CD1c-positive myeloid dendritic cell (primary cell): ENCODE results near the gene PDE3B.
"Not testable (repeated sequence)": the region's sequence is repeated elsewhere in the genome, so short reads cannot be mapped to it uniquely, and the experiment has no call there.

ENCODE experiments used
- DNase-seq: peaks from one replicate; pipeline ENCODE4 v3.0.0-alpha.2; 2016; ENCODE audit errors: extremely low spot score

PDE3B gene

DNA sequence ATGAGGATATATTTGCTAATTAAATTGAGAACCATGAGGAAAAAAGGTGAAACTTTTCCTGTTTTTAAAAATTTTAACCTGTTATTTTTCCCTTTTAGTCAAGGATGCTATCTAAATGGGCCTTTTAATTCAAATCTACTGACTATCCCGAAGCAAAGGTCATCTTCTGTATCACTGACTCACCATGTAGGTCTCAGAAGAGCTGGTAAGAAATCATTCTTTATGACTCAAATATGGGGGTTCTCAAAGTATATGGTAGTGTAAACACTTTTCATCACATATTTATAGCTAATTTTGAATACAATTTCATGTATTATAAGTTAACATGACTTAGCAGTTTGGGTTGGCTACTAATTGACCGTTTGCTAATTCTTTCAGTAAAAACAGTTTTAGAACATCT is 160.2 kb downstream of the PDE3B start:
- DNase-seq, result no peak

DNA sequence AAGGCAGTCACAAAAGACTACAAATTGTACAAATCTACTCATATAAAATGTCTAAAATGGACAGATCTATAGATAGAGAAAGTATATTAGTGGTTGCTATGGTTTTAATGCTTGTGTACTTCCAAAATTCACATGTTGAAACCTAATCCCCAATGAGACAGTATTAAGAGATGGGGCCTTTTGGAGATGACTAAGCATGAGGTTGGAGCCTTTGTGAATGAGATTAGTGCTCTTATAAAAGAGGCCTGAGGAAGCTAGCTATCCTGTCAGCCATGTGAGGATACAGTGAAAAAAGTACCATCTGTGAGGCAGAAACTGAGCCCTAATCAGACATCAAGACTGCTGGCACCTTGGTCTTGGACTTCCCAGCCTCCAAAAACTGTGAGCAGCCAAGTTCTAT is 165.9 kb downstream of the PDE3B start:
- DNase-seq, result no peak

DNA sequence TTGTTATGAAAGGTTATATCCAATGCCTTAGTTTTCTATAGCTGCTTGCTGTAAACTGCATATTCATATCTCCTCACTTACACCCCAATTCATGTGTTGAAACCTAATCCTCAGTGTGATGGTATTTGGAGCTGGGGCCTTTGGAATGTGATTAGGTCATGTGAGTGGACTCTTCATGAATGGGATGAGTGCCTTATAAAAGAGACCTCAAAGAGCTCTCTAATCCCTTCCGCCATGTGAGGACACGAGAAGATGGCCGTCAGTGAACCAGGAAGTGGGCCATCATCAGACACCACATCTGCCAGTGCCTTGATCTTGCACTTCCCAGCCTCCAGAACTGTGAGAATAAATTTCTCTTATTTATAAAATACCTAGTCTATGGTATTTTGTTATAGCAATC is 169.2 kb downstream of the PDE3B start:
- no peak for DNase-seq

DNA sequence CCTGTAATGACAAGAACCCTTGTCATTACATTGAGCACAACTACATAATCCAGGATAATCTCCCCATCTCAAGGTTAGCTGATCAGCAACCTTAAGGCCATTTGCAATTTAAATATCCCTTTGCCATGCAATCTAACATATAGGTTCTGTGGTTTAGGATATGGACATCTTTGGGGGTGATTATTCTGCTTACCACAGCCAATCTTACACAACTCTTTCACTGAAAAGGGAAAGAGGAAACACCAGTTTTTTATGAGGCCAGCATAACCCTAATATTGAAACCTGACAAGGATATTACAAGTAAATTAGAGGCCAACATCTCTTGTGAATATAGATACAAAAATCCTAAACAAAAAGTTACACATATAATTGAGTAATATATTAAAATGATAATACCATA is 169.9 kb downstream of the PDE3B start:
- peak; percentile 15 for DNase-seq

DNA sequence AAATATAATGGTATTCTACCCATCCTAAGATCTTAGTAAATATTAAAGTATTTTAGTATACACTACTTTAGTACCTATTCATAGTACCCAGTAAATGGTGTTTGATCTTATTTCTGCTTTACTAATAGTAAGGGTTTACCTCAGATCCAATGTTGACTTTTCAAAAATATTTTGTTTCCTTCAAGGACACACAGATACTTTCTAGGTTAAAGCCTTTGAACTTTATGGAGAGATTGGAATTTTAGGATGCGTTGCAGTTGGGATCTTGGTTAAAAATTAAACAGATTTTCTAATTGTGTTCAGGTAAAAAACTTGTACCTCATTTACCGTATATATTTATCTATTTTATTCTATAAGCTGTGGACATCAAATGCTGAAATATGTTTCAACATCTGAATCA is 175.2 kb downstream of the PDE3B start:
- DNase-seq, result no peak

DNA sequence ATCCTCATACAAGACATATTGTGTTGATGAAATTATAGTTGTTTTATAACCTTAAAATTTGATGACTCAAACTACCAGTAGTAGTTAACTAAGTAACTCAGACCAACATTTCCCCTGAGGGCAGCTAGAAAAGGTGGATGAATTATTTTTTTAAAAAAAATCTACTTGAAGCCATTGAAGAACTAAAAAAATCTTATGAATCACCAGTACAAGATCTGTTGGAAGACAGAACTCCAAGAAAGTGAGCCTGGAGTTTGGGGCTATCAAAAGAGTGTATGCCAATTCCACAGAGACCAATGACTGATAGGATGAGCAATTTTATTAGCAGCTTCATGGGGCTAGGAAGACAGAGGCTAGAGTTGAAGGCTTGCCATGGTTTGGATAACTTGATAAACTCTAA is 176.0 kb downstream of the PDE3B start:
- DNase-seq, result no peak

DNA sequence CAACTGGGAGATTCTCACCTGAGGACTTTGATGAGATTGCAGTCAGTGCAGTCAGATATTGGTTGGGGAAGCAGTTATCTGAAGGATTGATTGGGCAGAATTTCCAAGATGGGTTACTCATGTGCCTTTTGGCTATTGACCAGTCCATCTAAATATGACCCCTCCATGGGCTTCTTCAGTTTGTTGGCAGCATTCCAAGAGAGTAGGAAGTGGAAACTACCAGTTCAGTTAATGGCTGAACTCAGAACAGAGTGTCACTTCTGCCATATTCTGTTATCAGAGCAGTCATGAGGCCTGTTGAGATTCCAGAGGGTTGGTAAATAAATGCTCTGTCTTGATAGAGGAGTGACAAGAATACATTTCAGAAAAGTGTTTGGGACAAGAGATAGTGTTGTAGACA is 177.4 kb downstream of the PDE3B start:
- no peak for DNase-seq

DNA sequence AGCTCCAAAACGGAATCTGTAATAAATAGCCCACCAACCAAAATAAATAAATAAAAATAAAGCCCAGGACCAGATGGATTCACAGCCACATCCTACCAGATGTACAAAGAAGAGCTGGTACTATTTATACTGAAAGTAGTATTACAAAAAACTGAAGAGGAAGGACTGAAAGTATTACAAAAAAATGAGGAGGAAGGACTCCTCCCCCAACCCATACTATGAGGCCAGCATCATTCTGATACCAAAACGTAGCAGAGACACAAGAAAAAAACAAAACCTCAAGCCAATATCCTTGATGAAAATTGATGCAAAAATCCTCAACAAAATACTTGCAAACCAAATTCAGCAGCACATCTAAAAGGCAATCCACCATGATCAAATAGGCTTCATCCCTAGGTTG is 183.0 kb downstream of the PDE3B start:
- no peak for DNase-seq

DNA sequence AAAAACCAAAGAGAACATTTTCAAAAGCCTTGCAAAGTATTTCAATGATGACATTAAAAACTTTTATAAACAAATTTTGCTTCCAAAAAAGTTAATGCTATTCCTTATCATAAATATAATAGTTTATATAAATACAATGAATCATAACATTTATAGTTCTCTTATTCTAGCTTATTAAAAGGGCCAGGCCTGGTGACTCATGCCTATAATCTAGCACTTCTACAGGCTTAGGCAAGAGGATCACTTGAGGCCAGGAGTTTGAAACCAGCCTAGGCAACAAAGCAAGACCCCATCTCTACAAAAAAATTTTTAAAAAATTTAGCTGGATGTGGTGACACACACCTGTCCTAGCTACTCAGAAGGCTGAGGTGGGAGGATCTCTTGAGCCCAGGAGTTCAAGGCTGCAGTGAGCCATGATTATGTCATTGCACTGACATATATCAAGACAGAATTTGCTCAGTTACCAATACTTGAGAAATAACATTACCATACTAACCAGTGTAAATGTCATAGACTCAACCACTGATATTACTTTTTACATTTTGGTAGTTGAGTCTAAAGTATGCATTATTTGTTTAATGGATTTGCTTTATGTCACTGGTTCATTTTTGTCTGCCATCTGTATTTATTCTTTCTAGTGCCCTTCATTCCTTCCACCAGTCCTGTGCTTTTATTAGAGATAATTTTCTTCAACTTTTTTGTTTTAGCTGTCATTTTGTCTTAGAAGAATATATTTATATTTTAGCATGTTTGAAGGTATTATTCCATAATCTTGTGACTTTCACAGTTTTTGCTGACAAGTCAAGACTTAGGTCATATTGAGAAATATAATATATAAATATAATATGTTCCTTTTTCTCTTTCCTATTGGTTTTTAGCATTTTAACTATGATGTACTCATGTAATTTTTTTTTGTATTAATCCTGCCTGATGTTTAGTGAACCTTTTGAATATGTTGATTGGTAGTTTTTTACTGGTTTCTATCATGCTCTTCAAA is 192.2 kb downstream of the PDE3B start:
- no peak for DNase-seq

DNA sequence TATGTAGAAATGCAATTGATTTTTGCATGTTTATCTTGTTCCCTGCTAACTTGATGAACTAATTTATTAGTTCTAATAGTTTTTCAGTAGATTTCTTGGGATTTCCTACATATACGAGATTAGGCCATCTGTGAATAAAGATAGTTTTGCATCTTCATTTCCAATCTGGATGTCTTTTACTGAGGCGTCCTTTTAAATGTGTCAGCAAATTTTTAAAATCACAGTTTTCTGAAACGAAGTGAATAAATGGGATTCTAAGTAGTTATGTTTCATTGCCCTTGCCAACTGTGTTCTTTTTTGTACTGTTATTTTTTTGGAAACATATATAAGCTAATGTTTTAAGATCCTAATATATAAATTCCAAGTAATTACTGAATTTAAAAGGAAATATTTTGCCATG is 198.4 kb downstream of the PDE3B start:
- DNase-seq, result no peak

DNA sequence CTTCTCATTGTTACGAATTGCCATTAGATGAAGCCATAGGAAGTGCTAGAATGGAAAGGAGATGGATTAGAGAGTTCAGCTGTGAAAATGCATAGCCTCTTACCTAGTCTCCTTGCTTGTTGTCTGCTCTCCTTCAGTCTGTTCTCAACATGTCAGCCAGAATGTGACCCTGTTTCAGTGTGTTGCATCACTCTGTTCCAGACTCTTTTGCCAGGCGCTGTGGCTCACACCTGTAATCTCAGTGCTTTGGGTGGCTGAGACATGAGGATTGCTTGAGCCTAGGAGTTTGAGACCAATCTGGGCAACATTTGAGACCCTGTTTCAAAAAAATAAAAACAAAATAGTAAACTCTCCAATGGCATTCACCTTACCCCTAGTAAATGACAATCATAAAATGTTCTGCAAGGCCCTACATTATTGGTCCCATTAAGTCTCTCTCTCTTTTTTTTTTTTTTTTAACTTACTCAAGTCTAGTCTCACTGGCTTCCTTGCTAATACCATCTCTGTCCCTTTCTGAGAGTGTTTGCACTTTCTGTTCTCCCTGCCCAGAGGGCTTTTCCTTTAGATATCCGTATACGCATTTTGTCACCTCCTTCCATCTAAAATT is 209.1 kb downstream of the PDE3B start:
- no peak for DNase-seq

DNA sequence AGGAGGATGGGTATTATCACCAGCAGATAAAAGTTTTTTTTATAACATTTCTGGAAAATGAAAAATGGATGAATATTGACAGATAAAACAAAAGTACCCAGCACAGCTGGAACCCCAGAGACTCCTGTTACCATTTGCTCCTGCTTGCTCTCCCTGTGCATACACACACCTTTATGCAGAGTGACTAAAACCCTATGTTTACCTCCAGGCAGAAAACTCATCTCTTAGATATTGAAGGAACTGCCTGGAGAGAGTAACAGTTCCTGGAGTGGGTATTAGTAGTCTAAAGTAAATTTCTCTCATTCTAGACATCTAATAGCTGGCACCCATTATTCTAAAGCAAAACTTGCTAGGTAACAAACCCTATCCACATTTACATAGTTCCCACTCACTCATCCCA is 210.5 kb downstream of the PDE3B start:
- no peak for DNase-seq

DNA sequence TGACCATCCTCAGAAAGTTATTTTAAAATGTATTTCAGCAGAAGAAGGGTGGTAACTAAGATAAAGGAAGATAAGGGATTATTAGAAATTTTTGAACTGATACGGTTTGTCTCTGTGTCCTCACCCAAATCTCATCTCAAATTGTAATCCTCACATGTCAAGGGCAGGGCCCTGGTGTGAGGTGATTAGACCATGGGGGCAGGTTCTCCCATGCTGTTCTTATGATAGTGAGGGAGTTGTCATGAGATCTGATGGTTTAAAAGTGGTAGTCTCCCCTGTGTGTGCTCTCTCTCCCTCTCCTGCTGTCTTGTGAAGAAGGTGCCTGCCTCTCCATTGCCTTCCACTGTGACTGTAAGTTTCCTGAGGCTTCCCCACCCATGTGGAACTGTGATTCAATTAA is 212.3 kb downstream of the PDE3B start:
- no peak for DNase-seq

DNA sequence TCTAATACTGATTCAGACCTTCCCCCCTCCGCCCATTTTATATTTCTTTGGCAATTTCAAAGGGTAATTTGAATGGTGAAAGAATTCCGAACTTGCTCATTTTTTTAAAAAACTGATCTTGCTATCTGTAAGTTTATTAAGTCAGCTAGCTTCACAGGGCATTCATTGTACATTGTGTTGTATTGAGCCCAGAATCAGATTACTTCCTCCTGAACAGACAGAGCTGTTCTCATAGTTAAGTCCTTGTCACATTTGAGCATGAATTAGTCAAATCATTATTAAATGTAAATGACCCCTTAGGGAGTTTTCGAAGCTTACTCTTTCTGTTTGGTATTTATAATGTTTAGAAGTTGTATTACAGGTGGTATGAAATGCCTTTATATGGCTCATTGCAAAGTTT is 214.0 kb downstream of the PDE3B start:
- no peak for DNase-seq

DNA sequence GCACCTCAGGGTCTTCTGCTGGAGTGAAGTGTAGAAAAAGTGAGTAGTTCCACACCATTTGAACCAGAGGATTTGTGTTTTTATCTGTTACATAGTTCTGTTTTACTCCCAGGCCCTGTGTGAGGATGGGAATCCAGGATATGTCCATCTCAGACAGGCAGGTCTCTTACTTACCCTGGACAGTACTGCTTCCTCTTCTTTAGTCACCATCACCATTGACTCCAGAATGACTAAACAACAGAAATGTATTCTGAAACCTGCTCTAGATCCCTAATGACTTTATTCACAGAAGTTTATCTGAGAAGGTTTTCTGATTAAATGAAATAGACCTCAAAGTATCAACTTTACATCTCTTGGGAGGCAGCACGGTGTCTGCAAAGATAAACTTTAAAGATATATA is 214.8 kb downstream of the PDE3B start:
- no peak for DNase-seq

DNA sequence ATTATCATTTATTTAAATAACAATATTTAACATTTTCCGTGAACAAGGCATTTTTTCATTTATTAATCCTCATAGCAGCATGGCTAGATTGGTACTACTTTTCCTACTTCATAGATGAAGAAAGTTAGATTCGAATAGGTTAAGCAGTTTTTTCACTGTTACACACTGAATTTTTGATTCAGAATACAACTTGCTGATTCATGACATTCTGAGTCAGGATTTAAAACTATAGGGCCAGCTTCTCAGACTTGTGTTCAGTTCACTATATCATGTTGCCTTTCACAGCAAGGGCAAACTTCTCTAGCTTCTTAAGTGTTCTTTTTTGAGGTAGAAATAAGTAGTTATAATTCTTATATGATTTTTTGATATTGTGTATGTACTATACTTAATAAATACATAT is 216.9 kb downstream of the PDE3B start:
- no peak for DNase-seq

DNA sequence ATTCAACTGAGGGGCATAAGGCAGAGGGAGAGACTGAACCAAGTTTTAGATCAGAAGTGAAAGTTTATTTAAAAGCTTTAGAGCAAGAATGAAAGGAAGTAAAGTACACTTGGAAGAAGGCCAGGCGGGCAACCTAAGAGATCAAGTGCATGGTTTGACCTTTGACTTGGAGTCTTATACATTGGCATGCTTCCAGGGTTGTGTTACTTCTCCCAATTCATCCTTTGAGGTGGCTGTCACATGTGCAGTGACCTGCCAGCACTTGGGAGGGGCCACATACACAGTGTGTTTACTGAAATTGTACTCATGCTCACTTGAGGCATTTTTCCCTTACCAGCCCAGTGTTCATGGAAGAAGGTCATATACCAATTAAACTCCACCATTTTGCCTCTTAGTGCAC is 218.1 kb downstream of the PDE3B start:
- DNase-seq, result no peak

DNA sequence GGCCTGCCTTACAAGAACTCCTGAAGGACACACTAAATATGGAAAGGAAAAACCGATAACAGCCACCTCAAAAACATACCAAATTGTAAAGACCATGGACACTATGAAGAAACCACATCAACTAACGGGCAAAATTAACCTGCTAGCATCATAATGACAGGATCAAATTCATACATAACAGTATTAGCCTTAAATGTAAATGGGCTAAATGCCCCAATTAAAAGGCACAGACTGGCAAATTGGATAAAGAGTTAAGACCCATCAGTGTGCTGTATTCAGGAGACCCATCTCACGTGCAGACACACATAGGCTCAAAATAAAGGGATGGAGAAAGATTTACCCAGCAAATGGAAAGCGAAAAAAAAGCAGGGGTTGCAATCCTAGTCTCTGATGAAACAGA is 220.2 kb downstream of the PDE3B start:
- not testable (repeated sequence) for DNase-seq

DNA sequence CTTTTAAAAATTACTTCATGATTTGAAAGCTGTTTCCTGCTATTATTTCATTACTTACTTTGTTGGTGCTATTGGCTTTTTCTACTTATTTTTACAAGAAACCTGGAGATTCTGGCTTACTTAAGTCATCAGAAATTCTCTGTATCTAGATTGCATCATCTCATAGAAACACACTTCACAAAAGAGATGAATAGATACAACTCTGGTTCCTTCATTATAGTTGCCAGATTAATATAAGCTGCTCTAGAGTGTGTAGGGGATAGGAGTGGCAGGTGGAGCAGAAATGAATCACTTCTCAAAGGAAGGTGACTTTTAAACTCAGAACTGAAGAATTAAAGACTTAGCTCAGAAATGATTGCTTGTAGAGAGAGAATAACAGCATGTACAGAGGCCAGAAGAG is 228.4 kb downstream of the PDE3B start:
- DNase-seq, result no peak

DNA sequence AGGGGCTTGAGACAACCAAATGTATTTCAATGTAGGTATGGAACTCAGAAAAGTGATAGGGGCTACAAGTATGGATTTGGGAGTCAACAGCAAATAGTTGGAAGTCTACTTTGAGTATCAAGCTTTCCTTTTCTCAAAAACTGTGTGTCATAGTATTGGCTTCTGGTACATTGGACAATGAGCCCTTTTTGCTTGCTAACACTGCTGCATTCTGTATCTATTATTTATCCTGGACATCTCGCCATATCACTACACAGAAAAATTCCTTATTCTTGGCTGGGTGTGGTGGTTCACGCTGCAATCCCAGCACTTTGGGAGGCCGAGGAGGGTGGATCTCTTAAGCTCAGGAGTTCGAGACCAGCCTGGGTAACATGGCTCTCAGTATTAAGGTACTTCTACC is 230.0 kb downstream of the PDE3B start:
- no peak for DNase-seq

DNA sequence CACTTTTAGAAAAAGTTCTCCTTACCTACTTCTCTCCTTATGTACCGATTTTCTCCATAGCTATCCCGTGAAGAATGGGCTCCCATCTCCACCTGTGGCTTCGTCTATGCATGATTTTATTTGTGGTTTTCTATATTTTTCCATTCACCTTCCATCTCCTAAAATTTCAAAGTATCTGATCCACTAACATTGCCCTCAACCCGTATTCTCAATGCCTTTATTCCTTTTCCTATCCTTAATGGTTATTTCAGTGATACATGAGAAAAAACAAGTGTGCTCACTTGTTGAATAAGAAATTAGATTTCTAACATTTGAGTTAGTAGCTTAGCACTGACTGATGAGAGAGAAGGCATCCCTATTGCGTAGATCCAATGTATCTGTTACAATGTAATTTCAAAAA is 231.6 kb downstream of the PDE3B start:
- DNase-seq, result no peak

DNA sequence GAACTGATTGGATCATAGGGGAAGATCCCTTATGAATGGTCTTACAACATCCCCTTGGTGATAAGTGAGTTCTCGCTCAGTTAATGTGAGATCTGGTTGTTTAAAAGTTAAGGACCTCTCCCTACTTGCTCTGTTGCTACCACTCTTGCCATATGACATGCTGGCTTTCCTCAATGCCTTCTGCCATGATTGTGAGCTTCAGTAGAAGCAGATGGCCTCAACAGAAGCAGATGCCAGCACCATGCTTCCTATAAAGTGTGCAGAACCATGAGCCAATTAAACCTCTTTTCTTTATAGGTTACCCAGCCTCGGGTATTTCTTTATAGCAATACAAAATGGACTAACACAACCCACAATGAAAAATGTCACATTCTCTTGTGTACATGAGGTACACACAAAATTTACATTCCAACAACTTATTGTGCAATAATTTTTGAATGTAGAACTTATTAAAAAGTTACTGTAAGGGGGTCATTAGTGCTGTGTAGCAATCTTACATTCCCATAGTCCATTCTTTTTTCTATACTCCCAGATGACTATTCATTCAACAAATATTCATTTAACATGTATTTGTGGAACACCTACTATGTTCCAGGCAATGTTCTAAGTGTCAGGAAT is 238.1 kb downstream of the PDE3B start:
- DNase-seq, result no peak

DNA sequence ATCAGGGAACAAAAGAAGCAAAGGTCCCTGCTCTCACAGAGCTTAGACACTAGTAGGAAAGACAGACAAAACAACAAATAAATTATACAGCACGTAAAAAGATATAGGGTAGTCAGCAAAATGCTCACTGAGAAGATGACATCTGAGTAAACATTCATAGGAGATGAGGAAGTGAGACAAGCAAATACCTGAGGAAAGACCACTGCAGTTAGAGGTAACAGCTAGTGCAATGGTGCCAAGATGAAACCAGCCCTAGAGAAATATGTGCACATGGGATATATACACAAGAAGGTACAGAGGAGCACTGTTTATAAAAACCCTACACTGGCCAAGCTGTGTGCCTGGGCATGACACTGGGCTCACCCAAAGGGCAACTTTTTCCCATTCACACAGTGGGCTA is 238.6 kb downstream of the PDE3B start:
- no peak for DNase-seq
